ENCODE results near the gene CNGB1. TPM values are rescaled to one million over a fixed set of nuclear protein-coding genes. Genes with fewer than 3 reads are reported as not detected.

CNGB1 gene
- polyA plus RNA-seq, 1 experiment: not detected

GRCh38 chr16:57937861-57938260 is 33.1 kb downstream of the CNGB1 start:
- Histone ChIP-seq H3K36me3 (ENCODE audit: control insufficient read depth, insufficient read depth, low read length) (no peaks in the 10 kb centered on the region), H3K27me3 (ENCODE audit: control insufficient read depth, insufficient read depth, low read length) (peaks cover 4% of the 10 kb centered on the region; the same call in 1 of the 2 replicates), H3K4me3 (ENCODE audit: low read depth, low read length) (no peak overlapping the region)
- ChIA-PET CTCF (no interaction called here), POLR2A (no interaction called here)
- no peak for TF ChIP-seq CTCF (IDR thresholded peaks at IDR 0.05; ENCODE audit: insufficient read depth, low read depth, low read length)
- DNase-seq (ENCODE audit: low read depth): no peak

GRCh38 chr16:57935904-57936303 is 35.0 kb downstream of the CNGB1 start:
- Histone ChIP-seq H3K27me3 (ENCODE audit: control insufficient read depth, insufficient read depth, low read length) (peaks cover 2% of the 10 kb centered on the region; the same call in 1 of the 2 replicates), H3K36me3 (ENCODE audit: control insufficient read depth, insufficient read depth, low read length) (no peaks in the 10 kb centered on the region), H3K4me3 (ENCODE audit: low read depth, low read length) (no peak overlapping the region)
- POLR2A ChIA-PET: no interaction called here
- no peak for TF ChIP-seq CTCF (IDR thresholded peaks at IDR 0.05; ENCODE audit: insufficient read depth, low read depth, low read length)
- CTCF ChIA-PET: interaction anchor here (1.7 kb wide), 1 partner anchor 28 kb away, joined by 3 read pairs; no protein-coding TSS in a partner anchor
- DNase-seq (ENCODE audit: low read depth): no peak

GRCh38 chr16:57930533-57930932 is 40.4 kb downstream of the CNGB1 start:
- ChIA-PET CTCF (interaction anchor here (1.6 kb wide), 1 partner anchor 24 kb away, joined by 6 read pairs; no protein-coding TSS in a partner anchor), POLR2A (no interaction called here)
- H3K27me3 ChIP-seq (ENCODE audit: control insufficient read depth, insufficient read depth, low read length): peaks cover 1% of the 10 kb centered on the region
- H3K4me3 ChIP-seq (ENCODE audit: low read depth, low read length): no peak overlapping the region
- H3K36me3 ChIP-seq (ENCODE audit: control insufficient read depth, insufficient read depth, low read length): no peaks in the 10 kb centered on the region
- no peak for DNase-seq (ENCODE audit: low read depth)
- TF ChIP-seq CTCF (IDR thresholded peaks at IDR 0.05; ENCODE audit: insufficient read depth, low read depth, low read length): no peak

GRCh38 chr16:57929250-57929649 is 41.7 kb downstream of the CNGB1 start:
- ChIA-PET CTCF (no interaction called here), POLR2A (no interaction called here)
- DNase-seq (ENCODE audit: low read depth): no peak
- Histone ChIP-seq H3K4me3 (ENCODE audit: low read depth, low read length) (no peak overlapping the region), H3K27me3 (ENCODE audit: control insufficient read depth, insufficient read depth, low read length) (peaks cover 1% of the 10 kb centered on the region), H3K36me3 (ENCODE audit: control insufficient read depth, insufficient read depth, low read length) (no peaks in the 10 kb centered on the region)
- TF ChIP-seq CTCF (IDR thresholded peaks at IDR 0.05; ENCODE audit: insufficient read depth, low read depth, low read length): no peak

GRCh38 chr16:57926041-57926440 is 44.9 kb downstream of the CNGB1 start:
- POLR2A ChIA-PET: no interaction called here

More at GRCh38 chr16:57926041-57926440, 44.9 kb downstream of the CNGB1 start:
- Histone ChIP-seq H3K27me3 (ENCODE audit: control insufficient read depth, insufficient read depth, low read length) (peaks cover 1% of the 10 kb centered on the region), H3K4me3 (ENCODE audit: low read depth, low read length) (no peak overlapping the region), H3K36me3 (ENCODE audit: control insufficient read depth, insufficient read depth, low read length) (no peaks in the 10 kb centered on the region)
- TF ChIP-seq CTCF (IDR thresholded peaks at IDR 0.05; ENCODE audit: insufficient read depth, low read depth, low read length): no peak
- DNase-seq (ENCODE audit: low read depth): no peak
- CTCF ChIA-PET: interaction anchor here (1.1 to 2.9 kb wide), 3 partner anchors 10 to 26 kb away, joined by 3 to 16 read pairs (median 5); no protein-coding TSS in a partner anchor
